ENCODE data around the gene RNASEH2B.

- no peak for TF ChIP-seq CTCF (IDR thresholded peaks at IDR 0.05; ENCODE audit: low read depth, low read length, poor library complexity, severe bottlenecking)
- TF ChIP-seq EZH2phosphoT487 (IDR thresholded peaks at IDR 0.05; ENCODE audit: borderline replicate concordance, low read length): no peak
Measured at GRCh38 chr13:50914176-50914700, 4.6 kb downstream of the RNASEH2B start.
